IPS-NIHi7 (cell line): ENCODE measurements around the gene ADCY2.
A peak's percentile ranks its signal among the peaks of the same experiment; 100 is the strongest.

Source experiments
- DNase-seq: peaks from one replicate; pipeline ENCODE4 v3.0.0; 2012; ENCODE audit warnings: mixed read lengths; ENCODE audit errors: extremely low spot score

Gene ADCY2

DNA sequence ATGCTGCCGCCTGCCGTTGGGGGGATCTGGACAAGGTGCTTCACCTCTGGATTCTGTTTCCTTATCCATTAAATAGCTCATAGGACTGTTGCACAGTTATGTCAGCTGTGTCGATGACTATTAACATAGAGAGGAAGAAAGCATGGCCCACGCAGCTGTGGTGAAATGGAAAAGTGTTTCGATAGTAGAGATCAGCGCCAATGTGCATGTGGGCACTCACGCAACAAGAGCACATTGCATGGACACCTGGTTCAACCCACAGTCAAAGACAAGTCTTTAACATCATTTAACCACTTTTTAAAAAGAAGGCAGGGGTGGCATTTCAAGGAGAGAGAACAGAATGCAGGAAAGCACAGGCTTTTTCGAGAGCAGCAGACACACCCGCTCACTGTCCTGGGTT, 107.6 kb downstream of the ADCY2 start:
- DNase-seq: no peak

DNA sequence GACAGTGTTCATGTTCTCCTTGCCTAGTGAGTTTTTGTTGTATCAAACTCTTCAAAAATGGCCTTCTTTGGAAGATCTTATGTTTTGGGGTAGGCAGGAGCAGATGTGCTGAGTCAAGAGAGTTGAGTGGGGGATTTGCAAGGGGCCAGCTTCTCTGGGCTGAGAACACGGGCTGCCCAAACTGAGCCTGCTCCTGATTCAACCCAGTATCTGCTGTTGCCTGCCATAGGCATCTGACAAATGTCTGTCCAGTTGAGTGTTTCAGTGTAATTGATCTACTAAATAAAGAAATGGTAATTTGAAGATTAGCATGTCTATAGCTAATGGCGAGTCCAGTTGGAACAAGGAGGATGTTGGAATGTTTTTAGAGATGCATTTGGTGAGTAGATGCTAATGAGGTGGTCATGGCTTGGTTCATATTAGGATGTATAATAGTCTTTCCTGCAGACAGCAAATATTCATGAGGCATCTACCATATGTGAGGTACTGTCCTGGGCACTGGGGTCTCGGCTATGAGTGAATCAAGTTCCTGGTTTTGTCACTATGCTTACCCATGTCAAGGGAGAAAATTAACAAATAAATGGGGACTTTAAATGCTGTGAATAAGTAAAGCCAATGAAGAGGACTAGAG, 119.5 kb downstream of the ADCY2 start:
- DNase-seq: no peak

DNA sequence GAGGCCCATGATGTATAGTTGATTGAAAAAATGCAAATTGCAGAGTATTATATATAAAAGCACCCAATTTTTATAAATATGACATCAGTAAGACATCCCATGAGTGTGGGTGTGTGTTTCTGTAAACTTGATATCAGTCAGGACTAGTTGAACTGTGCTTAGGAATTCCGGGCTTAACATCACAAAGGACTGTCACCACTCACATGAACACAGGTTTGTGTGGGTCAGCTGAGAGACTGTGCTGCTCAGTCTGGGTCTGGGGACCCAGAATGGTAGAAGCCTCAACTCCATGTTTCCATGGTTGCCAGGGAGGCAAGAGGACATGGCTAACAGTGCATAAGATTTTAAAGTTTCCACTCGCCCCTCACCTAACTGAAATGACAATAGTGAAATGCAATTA, 120.3 kb downstream of the ADCY2 start:
- no peak for DNase-seq

DNA sequence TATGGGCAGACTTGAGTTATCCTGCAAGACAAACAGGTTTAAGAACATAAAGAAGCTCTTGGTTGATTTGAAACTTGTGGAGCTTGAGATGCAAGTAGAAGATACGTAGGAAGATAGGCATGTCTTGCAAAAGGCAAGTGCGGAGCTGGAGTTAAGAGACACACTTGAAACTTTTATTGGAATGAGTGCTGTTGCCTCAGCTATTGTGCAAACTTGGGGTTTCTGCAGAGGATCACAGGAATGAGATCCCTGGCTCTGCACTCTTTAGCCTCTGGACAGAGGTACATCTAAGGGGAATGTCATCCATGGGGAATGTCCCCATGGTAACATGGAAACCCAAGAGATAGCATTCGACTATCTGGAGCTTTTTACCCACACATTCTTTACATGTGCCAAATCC, 121.1 kb downstream of the ADCY2 start:
- no peak for DNase-seq

DNA sequence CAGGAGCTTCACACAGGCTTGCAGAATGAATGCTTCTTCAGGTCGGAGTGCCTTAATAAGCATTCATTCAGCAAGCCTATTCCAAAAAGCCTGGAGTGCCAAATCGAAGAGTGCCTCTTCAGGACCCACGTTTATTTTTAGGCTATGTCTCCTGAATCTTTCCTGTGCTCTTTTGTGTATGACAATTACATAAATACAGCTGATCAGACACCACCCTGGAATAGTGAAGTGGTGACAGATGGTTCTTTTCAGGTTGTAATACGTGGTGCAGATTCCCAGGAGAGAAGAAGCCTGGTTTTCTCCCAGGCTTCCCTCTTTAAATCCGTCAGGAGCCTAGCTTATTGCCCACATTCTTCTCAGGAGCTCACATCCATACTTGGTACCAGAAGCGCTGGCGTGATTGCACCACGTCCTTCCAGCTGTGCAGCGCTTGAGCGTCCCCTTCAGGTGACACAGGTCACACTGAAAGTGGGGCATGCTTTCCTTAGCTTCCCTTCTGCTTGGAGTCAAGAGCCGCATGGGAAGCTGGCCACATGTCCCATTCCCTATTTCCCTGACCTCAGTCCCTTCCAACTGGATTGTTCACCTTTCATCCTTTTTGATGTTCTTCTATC, 123.1 kb downstream of the ADCY2 start:
- peak; percentile 80 for DNase-seq

DNA sequence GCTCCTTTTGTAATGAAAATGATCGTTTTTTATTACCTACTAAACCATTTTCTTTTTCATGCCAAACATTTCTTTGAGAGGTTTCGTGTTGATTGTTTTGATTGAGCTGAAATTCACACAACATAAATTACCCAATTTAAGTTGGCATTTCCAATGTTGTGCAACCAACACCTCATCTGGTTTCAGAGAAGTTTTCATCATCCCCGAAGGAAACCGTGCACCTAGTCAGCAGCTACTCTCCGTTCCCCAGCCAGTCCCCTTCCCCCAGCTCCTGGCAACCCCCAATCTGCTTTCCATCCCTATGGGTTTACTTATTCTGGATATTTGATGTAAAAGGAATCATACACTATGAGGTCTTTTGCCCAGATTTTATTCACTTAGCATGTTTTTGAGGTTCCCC, 123.6 kb downstream of the ADCY2 start:
- DNase-seq: no peak

DNA sequence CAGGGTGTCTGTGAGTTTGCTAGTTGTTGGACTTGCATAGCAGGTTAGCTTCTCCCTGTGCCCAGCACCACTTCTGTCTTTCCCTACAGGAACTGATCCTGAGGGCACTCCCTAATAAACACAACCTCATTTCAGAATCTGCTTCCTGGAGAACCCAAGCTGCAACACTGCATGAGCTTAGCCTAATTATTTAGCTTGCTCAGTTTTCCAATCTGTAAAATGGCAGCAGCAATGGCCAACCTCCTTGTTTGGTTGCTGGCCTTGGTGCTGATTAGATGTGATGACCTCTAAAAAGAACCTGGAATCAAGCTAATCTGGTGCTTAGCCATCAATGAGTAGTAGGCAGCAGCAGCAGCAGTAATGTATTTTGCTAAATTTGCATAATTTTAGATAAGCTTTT, 133.9 kb downstream of the ADCY2 start:
- DNase-seq: no peak

GRCh38 chr5:7533941-7534340, 138.0 kb downstream of the ADCY2 start:
- DNase-seq: peak; percentile 17

DNA sequence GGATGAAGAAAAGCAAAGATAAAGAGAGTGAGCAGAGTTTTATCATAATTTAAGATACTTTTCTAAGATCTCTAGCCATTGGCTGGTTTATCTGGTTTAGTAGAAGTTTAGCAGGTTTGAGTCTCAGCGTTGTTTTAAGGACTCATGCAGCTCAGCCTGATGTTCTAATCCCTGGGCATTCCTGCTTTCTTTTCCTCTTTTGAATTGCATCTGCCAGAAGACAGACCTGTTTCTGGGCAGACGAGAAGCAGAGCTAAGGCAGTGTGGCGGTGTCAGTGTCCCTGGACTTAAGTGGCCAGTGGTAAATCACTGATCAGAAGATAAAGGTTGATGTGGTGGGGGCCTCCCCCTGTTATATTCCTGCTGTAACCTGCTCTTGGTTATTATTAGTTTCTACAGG, 138.6 kb downstream of the ADCY2 start:
- DNase-seq: no peak

DNA sequence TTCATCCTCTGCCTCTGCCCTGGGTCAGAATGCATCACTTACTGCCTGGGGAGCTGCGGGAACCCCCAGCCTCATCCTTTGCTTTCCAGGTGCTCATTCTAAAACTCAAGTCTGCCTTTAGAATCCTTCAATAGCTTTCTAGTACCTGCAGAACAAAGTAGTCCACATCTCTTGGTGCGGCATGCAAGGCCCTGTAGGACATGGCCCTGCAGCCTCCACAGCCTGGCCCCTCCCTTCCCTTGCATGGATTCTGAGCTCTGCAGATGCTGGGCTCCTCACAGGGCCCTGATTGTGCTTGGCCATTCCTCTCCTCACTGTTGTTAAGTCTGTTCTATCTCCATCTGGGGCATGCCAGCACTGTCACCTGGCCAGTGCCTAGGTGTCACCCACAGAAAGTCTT, 141.6 kb downstream of the ADCY2 start:
- DNase-seq: no peak

DNA sequence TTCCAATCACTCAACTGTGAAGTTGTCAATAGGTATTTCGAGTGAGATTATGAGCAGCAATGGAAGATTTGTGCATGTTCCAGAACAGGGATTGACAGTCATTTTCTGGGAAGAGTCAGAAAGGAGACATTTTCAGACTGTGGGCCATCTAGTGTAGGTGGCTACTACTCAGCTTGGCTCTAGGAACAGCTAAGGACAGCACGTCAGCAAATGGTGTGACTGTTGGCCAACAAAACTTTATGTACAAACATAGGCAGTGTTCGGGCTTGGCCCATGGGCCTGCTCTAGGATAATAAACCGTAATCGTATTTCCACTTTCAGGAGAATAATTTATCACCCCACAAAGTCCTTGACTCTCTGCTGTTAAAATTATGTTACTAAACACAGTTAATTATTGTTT, 143.6 kb downstream of the ADCY2 start:
- no peak for DNase-seq

GRCh38 chr5:7540736-7541485, 145.0 kb downstream of the ADCY2 start:
- DNase-seq: no peak

DNA sequence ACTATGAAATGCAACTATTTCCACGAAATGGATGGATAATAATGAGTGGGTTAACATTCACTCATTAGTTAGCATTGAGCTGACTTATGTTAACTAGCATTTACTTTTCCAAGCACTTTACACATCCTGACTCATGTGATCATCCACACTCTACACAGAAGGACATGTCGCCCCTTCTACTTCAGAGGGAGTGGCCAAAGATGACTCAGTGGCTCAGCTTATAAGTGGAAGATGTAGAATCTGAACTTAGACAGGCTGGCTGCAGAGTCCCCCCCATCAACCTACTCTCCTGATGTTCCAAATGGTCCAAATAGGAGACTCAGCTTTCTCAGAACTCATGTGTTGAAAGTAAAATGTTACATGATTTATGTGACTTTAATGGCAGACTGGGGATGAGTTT, 146.0 kb downstream of the ADCY2 start:
- DNase-seq: no peak

DNA sequence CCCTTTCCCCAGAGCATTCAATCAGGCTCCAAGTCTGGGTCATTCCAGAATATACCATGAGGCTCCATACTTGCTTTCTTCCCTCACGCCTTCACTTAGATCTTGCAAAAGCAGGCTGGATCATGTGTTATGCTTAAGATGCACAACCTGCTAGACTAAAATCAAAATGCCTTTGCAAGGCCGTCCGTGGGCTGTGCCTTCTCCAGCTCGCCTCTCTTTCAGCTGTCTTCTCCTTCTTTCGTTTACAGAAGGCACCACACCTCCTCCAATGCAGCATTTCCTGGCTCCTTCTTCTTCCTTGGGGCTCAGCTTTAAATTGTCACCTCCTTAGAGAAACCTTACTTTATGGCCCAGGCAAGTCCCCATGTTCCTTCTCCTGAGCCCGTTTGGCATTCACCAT, 150.6 kb downstream of the ADCY2 start:
- no peak for DNase-seq

DNA sequence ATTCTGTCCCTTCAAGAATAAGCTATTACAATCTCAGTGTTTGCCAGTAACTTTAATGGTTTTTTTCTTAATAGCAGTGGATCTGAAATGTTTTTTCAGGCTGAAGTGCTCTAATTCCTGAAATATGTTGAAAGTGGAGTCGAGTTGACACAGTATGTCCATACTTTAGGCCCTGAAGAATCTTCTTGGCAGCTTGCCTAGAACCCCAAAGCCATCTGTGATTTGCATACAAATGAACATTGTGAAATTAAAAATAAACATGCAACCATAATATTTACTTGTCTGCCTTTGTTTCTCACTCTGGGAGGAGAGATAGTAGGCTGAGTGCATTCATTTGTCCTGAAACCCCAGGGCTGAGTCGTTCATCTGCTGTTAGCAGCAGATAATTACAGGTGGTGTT, 152.7 kb downstream of the ADCY2 start:
- DNase-seq: no peak

DNA sequence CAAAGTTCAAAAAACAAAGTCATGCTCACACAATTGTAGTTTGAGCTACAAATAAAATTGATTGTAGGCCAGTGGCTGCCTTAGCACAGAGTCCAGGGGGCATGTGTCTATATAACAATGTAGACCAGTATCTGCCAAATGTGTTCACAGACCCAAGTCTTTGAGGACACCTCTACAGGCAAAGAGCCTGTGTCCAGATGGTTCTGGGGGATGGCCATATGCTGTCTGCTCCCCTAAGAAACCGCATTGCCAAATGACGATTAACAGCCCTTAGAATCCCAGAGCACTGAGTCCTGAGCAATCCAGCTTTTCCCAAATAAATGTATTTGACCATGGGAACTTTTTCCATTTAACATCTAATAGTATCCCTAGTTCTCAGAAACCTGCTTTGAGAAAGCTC, 169.6 kb downstream of the ADCY2 start:
- no peak for DNase-seq

DNA sequence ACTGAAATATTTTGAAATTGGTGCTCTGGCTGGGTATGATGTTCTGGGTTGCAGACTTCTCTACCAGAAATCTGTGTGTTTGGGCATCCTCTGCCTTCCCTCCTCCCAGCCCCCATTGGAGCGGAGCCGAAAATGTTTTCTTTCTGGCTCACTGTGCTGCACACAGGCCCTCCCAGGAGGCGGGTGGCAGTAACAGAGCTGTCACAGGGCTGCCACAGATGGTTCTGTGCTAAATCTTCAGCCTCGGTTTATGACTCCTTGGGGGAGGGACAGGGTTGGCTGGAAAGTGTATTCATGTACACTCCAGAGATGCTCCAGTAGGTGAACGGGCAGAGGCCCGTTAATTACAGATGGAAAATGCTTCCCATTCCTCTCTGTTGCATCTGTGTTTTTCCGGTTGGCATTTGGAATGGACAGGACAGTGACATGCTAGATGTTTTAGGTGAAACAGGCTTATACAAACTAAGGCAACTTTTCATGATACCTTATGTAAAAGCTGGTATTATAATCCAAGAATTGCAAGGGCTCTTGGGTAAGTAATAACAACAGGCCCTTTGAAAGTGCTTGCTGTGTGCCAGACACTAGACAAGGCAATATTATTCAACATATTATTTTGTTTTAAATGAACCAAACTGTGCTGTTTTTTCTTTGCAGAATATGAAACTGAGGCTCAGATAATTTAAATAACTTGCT, 180.2 kb downstream of the ADCY2 start:
- DNase-seq: no peak

GRCh38 chr5:7577381-7577780, 181.4 kb downstream of the ADCY2 start:
- DNase-seq: no peak

DNA sequence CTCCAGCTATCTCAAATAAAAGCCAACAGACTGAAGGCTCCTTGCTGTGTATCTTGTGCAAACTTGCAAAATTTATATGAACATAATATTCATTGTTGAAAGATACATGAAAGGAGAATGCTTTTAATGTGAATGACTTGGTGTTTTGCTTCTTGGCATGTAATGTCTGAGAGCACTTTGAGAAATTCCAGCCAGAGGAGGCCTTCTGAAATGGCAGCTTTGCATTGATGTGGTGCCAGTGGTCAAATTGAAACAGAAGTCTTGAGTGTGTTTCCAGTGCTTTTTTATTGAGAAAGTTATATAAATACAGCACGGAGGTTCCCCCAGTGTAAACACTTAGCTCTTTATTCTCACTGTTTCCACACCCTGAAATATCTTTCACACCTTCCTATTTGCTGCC, 182.1 kb downstream of the ADCY2 start:
- no peak for DNase-seq

- no peak for DNase-seq
Observed at GRCh38 chr5:7584749-7585148, 188.8 kb downstream of the ADCY2 start.

GRCh38 chr5:7585807-7586206, 189.9 kb downstream of the ADCY2 start:
- DNase-seq: no peak

- DNase-seq: no peak
Observed at GRCh38 chr5:7586480-7586879, 190.5 kb downstream of the ADCY2 start.

- no peak for DNase-seq
Observed at GRCh38 chr5:7589800-7590199, 193.9 kb downstream of the ADCY2 start.
